Endothelial cell (in vitro differentiated cells): ENCODE data around the gene SCLT1. TPM values are rescaled to one million over a fixed set of nuclear protein-coding genes. Genes with fewer than 3 reads are reported as not detected.
A peak's percentile ranks its signal among the peaks of the same experiment; 100 is the strongest.

ENCODE experiments used
- DNase-seq: peaks from one replicate; pipeline ENCODE4 v3.0.0; 2021; ENCODE audit warnings: low spot score
- H3K27ac Mint-ChIP-seq: one replicate; pipeline ENCODE4 v1.8.0; 2021; ENCODE audit warnings: mixed read lengths, inconsistent platforms; ENCODE audit not compliant: unreplicated experiment
- H3K27me3 Mint-ChIP-seq: one replicate; pipeline ENCODE4 v1.8.0; 2021; ENCODE audit warnings: mild to moderate bottlenecking, moderate library complexity, mixed read lengths, inconsistent platforms; ENCODE audit not compliant: unreplicated experiment
- H3K36me3 Mint-ChIP-seq: one replicate; pipeline ENCODE4 v1.8.0; 2021; ENCODE audit warnings: mild to moderate bottlenecking, low read depth, mixed read lengths, inconsistent platforms; ENCODE audit not compliant: unreplicated experiment
- H3K4me1 Mint-ChIP-seq: one replicate; pipeline ENCODE4 v1.8.0; 2021; ENCODE audit warnings: mild to moderate bottlenecking, mixed read lengths, inconsistent platforms; ENCODE audit not compliant: unreplicated experiment
- H3K4me3 Mint-ChIP-seq: one replicate; pipeline ENCODE4 v1.8.0; 2021; ENCODE audit warnings: mild to moderate bottlenecking, mixed read lengths, inconsistent platforms; ENCODE audit not compliant: unreplicated experiment
- H3K9me3 Mint-ChIP-seq: one replicate; pipeline ENCODE4 v1.8.0; 2021; ENCODE audit warnings: mixed read lengths, inconsistent platforms; ENCODE audit not compliant: unreplicated experiment
- total RNA-seq: library from RNA; stranded (reverse); fragmentation: NEBNext Ultra II Directional; extraction: Animal tissue kit (Norgen Biotek cat#: 25700); gene quantifications from one replicate; pipeline ENCODE4 v1.2.1, GENCODE V29; 2021; ENCODE audit not compliant: unreplicated experiment
- TF ChIP-seq, protein P1 (sequence below): fragments of 200-600 bp; sonication (generic); IDR thresholded peaks from one replicate; pipeline ENCODE4 v1.5.0; 2021; ENCODE audit warnings: antibody characterized with exemption; ENCODE audit not compliant: unreplicated experiment

Gene SCLT1
- total RNA-seq, 1 donor from 2014 or later: 22.2 TPM

DNA sequence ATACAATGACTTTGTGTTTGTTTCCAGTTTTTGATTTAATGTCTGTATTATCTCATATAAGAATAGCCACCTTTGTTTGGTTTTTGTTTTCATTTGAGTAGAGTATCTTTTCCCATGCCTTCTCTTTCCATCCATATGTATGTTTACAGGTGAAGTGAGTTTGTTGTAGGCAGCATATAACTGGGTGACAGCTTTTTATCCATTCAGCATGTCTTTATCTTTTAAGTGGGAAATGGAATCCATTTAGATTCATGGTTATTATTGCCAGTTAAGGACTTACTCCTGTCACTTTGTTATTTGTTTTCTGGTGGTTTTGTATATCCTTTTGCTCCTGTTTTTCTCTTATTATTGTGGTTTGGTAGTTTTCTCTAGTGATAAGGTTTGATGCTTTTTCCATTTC, 34.3 kb downstream of the SCLT1 start:
- Mint-ChIP-seq H3K4me3 (peak overlapping the region; percentile 3), H3K27me3 (peaks cover 3% of the 10 kb centered on the region), H3K4me1 (no peaks in the 10 kb centered on the region), H3K27ac (no peak overlapping the region), H3K9me3 (peaks cover 63% of the 10 kb centered on the region), H3K36me3 (peaks cover 88% of the 10 kb centered on the region)
- DNase-seq: no peak
- TF ChIP-seq, protein P1, sequence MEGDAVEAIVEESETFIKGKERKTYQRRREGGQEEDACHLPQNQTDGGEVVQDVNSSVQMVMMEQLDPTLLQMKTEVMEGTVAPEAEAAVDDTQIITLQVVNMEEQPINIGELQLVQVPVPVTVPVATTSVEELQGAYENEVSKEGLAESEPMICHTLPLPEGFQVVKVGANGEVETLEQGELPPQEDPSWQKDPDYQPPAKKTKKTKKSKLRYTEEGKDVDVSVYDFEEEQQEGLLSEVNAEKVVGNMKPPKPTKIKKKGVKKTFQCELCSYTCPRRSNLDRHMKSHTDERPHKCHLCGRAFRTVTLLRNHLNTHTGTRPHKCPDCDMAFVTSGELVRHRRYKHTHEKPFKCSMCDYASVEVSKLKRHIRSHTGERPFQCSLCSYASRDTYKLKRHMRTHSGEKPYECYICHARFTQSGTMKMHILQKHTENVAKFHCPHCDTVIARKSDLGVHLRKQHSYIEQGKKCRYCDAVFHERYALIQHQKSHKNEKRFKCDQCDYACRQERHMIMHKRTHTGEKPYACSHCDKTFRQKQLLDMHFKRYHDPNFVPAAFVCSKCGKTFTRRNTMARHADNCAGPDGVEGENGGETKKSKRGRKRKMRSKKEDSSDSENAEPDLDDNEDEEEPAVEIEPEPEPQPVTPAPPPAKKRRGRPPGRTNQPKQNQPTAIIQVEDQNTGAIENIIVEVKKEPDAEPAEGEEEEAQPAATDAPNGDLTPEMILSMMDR: no peak

- Mint-ChIP-seq H3K27me3 (no peaks in the 10 kb centered on the region), H3K36me3 (peaks cover 7% of the 10 kb centered on the region), H3K4me1 (no peaks in the 10 kb centered on the region), H3K27ac (no peak overlapping the region), H3K9me3 (no peaks in the 10 kb centered on the region), H3K4me3 (no peak overlapping the region)
- TF ChIP-seq, protein P1: no peak
- DNase-seq: no peak
Observed at GRCh38 chr4:129046055-129046959, 47.0 kb downstream of the SCLT1 start.

DNA sequence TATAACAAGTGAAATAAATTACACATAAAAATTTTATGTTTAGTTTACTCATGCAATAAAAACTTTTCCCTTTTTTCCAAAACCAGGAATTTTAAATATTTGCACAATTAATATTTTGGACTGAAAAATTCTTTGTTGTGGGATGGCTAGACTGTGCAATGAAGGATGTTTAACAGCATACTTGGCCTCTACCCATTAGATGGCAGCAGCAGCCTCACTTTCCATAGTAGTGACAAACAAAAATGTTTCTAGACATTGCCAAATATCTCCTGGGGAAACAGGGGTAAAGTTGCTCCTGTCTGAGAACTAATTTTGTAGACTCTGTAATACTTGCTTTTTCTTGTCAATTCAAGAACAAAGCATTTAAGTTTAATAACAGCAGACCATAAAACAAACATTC, 49.8 kb downstream of the SCLT1 start:
- TF ChIP-seq, protein P1: no peak
- Mint-ChIP-seq H3K27ac (no peak overlapping the region), H3K9me3 (no peaks in the 10 kb centered on the region), H3K27me3 (no peaks in the 10 kb centered on the region), H3K4me1 (no peaks in the 10 kb centered on the region), H3K36me3 (peaks cover 3% of the 10 kb centered on the region), H3K4me3 (no peak overlapping the region)
- DNase-seq: no peak

GRCh38 chr4:129040471-129040870, 52.9 kb downstream of the SCLT1 start:
- DNase-seq: no peak
- Mint-ChIP-seq H3K27ac (no peak overlapping the region), H3K4me1 (no peaks in the 10 kb centered on the region), H3K36me3 (peaks cover 7% of the 10 kb centered on the region), H3K9me3 (no peaks in the 10 kb centered on the region), H3K4me3 (no peak overlapping the region), H3K27me3 (no peaks in the 10 kb centered on the region)
- TF ChIP-seq, protein P1: no peak

GRCh38 chr4:129037093-129037492, 56.2 kb downstream of the SCLT1 start:
- Mint-ChIP-seq H3K36me3 (peaks cover 4% of the 10 kb centered on the region), H3K4me1 (no peaks in the 10 kb centered on the region), H3K9me3 (no peaks in the 10 kb centered on the region), H3K4me3 (no peak overlapping the region), H3K27me3 (no peaks in the 10 kb centered on the region), H3K27ac (no peak overlapping the region)
- TF ChIP-seq, protein P1: no peak
- no peak for DNase-seq
